Neural cell (in vitro differentiated cells): ENCODE results near the gene FBXO42.
A peak's percentile ranks its signal among the peaks of the same experiment; 100 is the strongest.

Experiments used
- CTCF ChIP-seq: fragments of 450-650 bp; IDR thresholded peaks from 2 replicates; pipeline ENCODE4 v1.5.1; 2014; ENCODE audit warnings: antibody characterized with exemption, mild to moderate bottlenecking, moderate library complexity; ENCODE audit not compliant: poor library complexity, severe bottlenecking
- EZH2 ChIP-seq: fragments of 200-600, 300-800 bp; shearing (Covaris generic), sonication (generic); IDR thresholded peaks from 2 replicates; pipeline ENCODE4 v1.6.1; 2014; ENCODE audit warnings: antibody characterized with exemption, low read length, borderline replicate concordance, mild to moderate bottlenecking; ENCODE audit not compliant: insufficient read depth, poor library complexity, severe bottlenecking
- POLR2AphosphoS5 ChIP-seq: IDR thresholded peaks from 2 replicates; pipeline ENCODE4 v1.6.1; 2012
- RAD21 ChIP-seq: fragments of 450-650 bp; conservative IDR thresholded peaks from 2 replicates; pipeline ENCODE4 v1.6.1; 2014; ENCODE audit warnings: antibody characterized with exemption, mild to moderate bottlenecking, moderate library complexity
- SMC3 ChIP-seq: fragments of 450-650 bp; conservative IDR thresholded peaks from 2 replicates; pipeline ENCODE4 v1.6.1; 2014; ENCODE audit warnings: antibody characterized with exemption, mild to moderate bottlenecking, moderate library complexity; ENCODE audit not compliant: poor library complexity

GRCh38 chr1:16367258-16367967 is 15.1 kb upstream of the FBXO42 start:
- TF ChIP-seq CTCF (peak; percentile 58), EZH2 (no peak), RAD21 (peak; percentile 60), POLR2AphosphoS5 (peak; percentile 97), SMC3 (peak; percentile 43)
